GM21515 (cell line): ENCODE data around the gene TEAD3.
"Not testable (repeated sequence)": the region's sequence is repeated elsewhere in the genome, so short reads cannot be mapped to it uniquely, and the experiment has no call there.

Experiments
- ATAC-seq: cut with Tn5 transposase; IDR thresholded peaks from one replicate; pipeline ENCODE4 v1.9.1; 2021; ENCODE audit not compliant: unreplicated experiment

TEAD3 gene

DNA sequence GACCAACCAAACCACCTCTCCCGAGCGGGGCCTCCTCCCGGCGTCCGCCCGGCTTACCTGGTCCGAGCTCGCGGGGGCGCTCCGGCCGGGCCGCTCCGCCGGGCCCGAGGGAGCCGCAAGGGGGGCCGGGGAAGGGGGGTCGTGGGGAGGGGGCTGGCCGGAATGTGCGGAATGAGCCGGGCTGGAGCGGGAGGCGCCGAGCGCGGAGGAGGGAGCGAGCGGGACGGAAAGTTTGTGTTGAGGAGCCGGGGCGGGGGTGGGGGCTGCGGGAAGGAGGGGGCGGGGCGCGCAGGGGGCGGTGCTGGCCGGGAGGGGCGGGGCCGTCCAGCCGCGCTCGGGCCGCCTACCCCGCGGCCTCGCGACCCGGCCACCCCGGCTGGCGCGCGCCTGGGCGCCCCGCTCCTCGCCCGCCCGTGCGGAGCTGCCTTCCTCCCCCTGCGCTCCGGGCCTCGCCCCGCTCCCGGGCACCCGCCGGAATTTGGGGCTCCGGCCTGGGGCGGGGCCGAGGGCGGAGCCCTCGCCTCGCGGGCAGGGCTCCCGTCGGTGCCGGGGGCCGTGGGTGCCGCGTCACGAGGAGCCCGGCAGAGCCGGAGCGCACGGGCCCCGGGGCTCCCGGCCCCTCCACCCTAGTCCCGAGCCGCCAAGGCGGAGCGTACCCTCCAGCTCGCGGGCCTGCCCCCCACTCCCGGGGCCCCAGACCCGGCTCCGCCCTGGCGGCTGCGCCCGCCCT, at the start of gene TEAD3:
TSS of gene TEAD3 (minus strand) at position 239 of the 730 bp plus-strand sequence.
- no peak for ATAC-seq

DNA sequence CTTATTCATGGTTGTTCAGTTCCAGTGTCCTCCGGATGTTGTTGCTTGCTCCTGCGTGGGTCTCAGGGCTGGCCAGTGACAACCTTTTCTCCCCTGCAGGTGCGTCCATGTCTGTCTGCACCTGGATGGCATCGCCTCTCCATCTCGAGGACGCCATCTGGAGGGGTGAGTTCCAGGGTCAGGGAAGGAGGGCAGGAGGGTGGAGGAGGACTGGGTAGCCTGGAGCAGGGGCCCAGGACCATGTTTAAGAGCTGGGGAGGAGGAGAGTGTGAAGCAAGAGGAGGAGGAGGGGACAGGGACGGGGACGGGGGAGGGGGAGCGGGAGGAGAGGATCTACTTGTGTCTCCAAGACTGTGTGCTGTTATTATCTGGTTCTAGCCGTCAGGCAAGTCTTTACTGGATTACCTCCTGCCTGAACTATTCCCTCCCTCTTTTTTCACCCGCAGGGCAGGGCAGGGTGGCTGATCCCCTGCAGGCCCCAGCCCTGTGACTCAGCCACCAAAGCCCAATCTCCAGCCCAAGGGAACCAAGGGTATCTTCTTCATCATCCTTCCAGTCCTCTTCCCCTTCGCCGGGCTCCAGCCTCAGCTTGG, 48.0 kb upstream of the TEAD3 start:
- ATAC-seq, result no peak

DNA sequence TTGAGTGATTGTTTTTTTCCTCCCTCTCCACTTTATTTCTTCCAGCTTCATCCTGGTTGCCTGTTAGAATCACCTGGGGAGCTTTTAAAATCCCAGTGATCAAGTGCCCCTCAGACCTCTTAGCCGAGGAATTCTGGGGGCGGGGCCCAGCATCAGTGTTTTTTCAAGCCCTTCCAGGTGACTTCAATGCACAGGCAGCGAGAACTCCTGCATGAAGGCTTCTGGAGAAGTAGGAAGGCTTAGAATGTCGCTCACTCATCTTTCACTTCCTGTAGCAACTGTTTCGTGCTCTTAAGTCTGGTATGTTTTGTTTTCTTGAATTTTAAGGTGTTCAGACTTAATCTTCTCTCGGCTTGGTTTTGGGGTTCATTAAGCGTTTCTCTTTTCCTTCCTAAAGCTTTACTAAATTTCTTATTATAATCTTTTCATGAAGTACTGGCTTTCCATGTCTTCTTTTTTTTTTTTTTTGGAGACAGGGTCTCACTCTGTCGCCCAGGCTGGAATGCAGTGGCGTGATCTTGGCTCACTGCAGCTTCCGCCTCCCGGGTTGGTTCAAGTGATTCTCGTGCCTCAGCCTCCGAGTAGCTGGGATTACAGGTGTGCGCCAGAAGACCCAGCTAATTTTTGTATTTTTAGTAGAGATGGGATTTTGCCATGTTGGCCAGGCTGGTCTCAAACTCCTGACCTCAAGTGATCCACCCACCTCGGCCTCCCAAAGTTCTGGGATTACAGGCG, 46.7 kb upstream of the TEAD3 start:
- no peak for ATAC-seq

DNA sequence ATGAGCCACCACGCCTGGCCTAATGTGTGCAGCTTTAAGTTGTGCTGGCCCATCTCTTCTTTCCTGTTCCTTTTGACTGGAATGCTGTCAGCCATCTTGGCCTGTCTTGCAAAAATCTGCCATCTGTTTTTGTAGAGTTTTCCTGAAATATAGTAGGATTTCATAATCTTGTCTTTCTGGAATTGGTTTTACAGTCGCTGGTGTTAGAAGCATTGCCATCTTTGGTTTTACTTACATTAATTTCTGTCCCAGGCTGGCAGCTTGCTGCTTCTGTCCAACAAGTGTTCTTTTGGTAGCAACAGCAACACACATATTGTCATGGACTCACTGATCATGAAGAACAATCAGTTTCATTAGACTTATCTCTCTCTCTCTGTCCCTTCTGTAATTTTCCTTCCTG, 45.0 kb upstream of the TEAD3 start:
- ATAC-seq, result no peak

DNA sequence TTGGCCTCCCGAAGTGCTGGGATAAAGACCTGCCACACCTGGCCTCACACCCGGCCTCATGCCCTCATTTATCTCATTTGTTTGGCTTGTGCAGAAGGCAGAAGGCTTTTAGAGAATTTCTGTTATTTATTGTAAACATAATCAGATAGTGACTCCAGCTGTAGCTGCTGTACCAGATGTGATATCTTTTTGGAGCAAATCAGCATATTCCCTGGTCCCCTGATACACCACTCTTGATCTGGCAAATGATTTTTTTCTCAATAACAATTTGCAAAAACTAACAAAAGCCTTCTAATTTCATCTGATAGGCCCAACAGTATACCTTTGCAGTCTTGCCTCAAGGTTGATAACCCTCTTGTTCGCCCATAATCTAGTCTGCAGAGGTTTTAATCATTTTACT, 42.3 kb upstream of the TEAD3 start:
- ATAC-seq, result no peak

DNA sequence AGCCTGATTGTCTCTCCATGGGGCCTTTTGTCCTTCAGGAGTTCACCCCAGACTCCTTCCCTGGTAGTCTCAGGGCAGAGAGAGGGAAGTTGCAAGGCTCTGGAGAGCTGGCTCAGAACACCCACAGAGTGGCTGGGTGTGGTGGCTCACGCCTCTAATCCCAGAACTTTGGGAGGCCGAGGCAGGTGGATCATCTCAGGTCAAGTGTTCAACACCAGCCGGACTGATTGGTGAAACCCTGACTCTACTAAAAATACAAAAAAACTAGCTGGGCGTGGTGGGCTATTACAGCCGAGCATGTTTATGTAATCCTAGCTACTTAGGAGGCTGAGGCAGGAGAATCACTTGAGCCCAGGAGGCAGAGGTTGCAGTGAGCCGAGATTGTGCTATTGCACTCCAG, 39.0 kb upstream of the TEAD3 start:
- ATAC-seq, result not testable (repeated sequence)

DNA sequence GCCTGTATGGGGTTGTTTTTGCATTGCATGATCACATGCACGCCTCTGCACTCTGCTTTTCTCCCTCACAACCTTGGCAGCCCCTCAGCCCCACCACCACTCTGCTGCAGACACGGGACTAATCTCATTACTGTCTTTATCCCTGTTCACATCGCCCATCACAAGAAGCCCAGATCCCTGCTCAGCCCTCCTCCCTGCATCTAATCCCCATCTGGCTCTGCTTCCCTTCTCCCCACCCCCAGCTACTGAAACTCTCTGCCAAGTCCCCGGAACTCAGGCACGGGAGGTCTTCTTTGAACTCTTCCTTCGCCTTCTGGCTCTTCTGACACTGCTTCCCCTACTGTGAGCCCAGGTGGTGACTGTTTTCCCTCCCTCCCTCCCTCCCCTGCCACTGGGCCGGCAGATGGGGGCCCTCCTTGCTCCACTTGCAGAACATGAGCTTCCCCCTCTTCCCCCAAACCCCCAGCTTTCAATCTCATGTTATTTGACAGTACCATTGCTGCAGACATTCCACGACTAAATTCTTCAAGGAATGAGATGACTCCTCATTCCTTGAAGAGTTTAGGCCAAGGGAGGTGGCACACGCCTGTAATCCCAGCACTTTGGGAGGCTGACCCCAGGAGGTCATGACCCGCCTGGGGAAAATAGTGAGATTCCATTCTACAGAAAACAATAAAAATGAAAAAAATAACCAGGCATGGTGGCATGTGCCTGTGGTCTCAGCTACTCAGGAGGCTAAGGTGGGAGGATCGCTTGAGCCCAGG, 37.7 kb upstream of the TEAD3 start:
- ATAC-seq, result no peak

DNA sequence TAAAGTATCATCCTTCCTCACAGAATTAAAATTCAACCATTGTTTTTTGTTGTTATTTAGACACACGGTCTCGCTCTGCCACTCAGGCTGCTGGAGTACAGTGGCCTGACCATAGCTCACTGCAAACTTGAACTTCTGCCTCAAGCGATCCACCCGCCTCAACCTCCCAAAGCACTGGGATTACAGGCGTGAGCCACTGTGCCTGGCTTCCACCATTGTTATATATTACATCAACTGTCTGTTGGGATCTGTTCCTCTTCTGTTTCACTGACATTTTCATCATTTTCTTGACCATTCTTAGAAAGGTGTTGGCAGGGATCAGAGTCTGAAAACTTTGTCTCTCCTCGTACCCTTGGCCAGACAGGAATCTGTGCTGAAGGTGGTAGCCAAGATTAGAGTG, 37.1 kb upstream of the TEAD3 start:
- no peak for ATAC-seq

DNA sequence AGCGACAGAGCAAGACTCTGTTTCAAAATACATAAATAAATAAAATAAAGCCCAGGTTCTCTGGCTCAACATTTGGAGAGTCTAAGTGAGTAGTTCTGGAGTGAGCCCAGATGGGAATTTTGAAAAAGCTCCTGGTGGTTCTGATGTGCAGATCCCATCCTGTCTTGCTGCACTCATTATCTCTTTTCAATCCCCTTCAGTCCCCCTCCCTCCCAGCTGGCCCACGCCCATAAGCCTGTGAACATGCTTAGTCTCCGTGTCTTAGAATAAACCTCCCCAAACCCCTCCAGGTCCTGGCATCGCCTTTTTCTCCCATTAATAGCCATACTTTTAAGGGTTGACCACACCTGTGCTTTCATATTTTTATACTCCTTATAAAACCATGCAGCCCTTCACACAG, 35.2 kb upstream of the TEAD3 start:
- no peak for ATAC-seq

DNA sequence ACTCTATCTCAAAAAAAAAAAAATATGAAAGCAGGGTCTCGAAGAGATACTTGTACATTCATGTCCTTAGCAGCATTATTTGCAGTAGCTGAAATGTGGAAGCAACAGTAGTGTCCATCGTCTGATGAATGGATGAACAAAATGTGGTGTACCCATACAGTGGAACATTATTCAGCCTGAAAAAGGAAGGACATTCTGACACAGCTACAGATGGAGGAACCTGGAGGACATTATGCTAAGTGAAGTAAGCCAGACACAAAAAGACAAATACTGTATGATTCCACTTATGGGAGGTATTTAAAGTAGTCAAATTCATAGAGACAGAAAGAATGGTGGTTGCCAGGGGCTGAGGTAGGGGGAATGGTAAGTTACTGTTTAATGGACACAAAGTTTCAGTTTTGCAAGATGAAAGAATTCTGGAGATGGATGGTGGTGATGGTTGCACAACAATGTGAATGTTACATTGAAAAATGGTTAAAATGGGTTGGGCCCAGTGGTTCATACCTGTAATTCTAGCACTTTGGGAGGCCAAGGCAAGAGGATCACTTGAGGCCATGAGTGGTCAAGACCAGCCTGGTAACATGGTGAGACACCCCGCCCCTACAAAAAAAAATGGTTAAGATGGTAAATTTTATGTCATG, 27.6 kb upstream of the TEAD3 start:
- no peak for ATAC-seq

DNA sequence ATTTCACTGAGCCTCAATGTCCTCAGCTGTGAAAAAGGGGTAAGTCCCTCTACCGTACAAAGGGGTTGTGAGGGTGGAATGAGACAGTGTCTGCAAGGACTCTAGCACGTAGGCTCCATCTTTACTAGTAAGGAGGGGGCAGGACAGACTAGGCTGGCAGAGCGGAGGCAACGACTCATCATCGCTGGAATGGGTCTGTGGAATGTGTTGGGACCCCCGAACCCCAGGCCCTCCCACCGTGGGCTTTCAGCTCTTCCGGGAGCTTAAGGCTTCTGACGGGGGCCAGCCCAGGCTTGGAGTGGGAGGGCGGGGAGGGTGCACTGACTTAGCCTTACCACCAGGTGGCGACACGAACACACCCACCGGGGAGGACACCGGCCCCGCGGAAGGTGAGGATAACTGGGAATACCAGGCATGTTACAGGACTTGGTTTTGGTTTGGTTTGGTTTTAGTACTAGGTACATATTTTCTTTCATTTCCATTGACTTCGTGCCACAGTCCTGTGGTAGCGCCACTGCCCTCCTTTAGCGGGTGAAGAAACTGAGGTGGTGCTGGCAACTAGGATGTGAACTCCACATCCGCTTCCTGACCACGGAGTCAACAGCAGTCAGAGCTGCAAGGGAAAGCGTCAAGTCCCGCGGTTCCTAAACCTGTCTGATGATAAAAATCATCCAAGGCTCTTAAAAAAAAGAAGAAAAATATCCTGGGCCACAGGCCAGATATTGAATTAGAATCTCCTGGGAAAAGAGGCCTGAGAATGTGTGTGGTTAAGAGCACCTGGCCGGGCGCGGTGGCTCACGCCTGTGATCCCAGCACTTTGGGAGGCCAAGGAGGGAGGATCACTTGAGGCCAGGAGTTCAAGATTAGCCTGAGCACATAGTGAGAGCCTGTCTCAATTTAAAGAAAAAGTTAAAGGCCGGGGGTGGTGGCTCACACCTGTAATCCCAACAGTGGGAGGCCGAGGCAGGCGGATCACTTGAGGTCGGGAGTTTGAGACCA, 26.1 kb upstream of the TEAD3 start:
- ATAC-seq, result peak; percentile 56

DNA sequence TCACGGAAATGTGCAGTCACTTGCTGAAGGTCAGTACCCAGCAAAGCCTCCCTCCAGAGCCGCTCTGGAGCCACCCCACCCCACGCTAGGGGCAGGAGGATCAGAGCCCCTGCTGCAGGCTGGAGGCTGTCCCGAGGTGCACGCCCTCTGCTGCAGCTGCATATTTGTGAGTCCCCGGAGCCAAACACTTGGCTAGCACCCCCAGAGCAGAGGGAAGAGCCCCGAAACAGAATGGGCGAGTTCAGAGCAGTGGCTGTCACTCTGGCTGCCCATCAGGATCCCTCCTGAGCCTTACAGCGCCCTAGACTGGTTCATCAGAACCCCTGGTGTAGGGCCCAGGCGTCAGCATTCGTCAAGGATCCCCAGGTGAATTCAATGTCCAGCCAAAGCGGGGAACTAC, 25.3 kb upstream of the TEAD3 start:
- ATAC-seq, result no peak

DNA sequence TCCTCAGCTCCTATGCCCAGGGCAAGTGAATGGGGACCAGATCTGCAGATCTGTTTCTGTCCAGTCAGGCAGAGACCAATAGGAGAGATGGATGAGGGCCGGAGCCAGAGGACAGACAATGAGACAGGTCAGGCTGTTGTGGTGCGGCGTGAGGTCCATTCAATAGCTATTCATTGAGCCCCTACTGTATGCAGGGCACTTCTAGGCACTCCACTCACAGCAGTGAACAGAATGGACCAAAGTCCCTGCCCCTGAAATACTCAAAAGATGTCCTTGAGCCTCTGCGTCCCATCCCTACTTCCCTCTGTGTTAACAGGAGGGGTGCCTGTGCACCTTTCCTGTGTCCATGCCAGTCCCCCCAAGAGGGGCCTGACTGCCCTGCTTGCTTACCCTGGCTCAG, 24.4 kb upstream of the TEAD3 start:
- no peak for ATAC-seq

DNA sequence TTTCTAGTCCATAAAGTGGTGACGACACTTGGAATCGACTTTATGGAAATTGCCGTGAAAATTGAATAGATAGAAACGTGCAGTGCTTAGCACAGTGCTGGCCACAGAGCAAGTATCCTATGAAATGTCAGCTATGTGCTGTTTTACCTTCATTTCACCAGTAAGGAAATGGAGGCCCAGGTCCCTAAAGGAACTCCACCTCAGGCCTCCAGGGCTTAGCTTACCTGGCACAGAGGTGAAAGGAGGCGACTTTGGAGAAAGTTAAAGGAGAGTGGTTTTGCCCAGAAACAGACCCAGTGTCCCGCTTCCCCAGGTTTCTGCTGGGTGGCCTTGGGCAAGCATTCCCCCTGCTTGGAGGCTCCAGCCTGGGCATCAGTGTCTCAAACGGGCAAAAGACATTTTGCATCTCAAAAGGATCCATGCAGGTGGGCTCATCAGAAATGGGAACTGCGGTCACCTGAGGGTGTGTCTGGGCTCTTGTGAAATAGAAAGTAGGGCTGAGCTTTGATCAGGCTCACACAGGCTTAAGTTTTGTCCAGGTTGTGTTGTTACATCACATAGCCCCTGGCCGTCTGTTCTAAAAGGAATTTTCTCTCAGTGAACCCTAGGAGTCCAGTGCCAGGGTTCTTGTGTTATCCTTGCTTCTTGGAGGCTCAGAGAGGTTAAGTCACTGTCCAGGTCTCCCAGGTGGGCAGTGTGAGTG, 22.6 kb upstream of the TEAD3 start:
- no peak for ATAC-seq

DNA sequence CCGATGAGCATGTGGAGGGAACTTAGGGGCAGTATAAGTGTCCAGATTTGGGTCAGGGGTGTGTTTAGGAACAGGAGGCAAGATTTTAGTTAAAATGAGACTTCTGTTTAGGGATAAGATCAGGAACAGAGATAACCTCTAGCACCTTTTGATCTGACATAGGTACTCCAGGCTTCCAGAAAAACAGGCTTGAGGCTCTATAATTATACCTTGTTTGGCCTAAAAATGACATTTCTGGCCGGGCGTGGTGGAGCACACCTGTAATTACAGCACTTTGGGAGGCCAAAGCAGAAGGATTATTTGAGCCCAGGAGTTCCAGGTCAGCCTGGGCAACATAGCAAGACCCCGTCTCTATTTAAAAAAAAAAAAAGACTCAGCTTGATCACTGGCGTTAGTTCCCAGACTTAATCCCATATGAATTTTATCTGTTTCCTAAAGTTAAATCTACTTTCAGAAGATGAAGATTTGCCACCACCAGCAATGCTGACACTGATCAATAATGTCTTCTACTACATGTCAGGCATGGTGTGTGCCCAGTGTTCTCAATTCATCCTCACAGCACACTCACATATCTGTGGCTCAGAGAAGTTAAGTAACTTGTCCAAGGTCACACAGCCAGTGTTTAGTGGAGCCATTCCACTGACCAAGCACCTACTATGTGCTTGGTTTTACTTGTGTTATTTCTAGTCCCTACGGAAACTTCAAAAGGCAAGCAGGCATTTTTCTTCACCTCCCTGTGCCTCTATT, 21.9 kb upstream of the TEAD3 start:
- no peak for ATAC-seq

DNA sequence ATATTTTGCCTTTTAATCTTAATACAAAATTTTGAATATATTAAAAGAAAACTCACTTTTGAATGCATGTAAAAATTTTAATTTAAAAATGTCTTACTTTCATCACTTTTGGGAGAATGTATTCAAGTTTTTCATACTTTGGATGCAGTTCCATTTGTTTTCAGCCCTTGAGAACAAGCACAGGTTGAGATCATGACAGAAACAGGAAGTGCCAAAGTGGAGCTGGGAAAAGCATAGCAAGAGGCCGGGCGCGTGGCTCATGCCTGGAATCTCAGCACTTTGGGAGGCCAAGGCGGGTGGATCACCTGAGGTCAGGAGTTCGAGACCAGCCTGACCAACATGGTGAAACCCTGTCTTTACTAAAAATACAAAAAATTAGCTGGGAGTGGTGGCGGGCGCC, 21.1 kb upstream of the TEAD3 start:
- not testable (repeated sequence) for ATAC-seq

DNA sequence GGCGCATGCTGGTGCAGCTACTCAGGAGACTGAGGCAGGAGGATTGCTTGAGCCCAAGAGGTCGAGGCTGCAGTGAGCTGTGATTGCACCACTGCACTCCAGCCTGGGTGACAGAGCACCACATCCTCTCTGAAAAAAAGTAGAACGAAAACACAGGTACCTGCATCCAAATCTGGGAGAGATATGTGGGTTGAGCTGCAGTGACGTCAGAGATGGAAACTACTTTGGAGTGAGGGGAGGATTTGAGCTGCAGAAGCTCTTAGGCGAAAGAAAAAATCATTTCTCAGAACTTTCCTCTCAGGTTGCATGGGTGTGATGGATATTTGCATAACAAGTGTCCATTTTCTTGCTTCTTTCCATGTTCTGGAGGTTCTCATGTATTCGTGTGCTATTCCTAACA, 19.8 kb upstream of the TEAD3 start:
- ATAC-seq, result no peak

DNA sequence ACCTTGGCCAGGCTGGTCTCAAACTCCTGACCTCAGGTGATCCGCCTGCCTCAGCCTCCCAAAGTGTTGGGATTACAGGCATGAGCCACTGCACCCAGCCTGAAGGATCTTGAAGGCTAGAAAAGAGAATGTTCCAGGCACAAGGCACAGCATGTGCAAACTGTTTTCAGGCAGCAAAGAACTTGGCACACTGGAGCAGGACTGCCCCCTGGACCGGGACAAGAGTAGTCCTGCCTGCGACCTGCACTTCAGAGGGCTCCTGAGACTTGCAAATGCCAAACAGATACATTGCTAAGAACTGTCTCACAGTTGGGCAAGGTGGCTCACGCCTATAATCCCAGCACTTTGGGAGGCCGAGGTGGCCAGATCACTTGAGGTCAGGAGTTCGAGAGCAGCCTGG, 19.1 kb upstream of the TEAD3 start:
- not testable (repeated sequence) for ATAC-seq

DNA sequence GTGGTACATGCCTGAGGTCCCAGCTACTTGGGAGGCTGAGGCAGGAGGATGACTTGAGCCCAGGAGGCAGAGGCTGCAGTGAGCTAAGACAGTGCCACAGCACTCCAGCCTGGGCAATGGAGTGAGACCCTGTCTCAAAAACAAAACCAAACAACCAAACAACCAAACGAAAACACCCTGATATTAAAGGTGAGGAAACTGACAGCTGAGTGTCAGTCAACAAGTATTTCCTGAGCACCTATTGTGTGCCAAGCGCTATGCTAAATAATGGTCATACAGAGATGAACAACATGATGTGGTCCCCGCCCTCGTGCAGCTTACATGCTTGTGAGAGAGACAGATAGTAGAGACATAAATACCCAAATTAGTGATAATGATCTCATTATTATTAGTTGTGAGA, 17.7 kb upstream of the TEAD3 start:
- ATAC-seq, result no peak
